Stimulated activated CD8-positive, alpha-beta memory T cell treated with anti-CD3 and anti-CD28 coated beads, Interleukin-15, amount 100 ng/mL, for 4 hours (primary cell): ENCODE results near the gene TIGD2.
"Not testable (repeated sequence)": the region's sequence is repeated elsewhere in the genome, so short reads cannot be mapped to it uniquely, and the experiment has no call there.

ENCODE experiments used
- DNase-seq, 2 donors: peaks; one replicate each; pipeline ENCODE4 v3.0.0-alpha.2; 2020; ENCODE audit warnings: low read depth in 2 of 2

The TIGD2 gene

GRCh38 chr4:89119836-89120235 lies 8.5 kb downstream of the TIGD2 start:
- no peak for DNase-seq

GRCh38 chr4:89121387-89122068 lies 10.2 kb downstream of the TIGD2 start:
- DNase-seq, result no peak

GRCh38 chr4:89123451-89123851 lies 12.1 kb downstream of the TIGD2 start:
- DNase-seq, result no peak

- DNase-seq, result no peak
Measured at GRCh38 chr4:89125901-89126782, 14.8 kb downstream of the TIGD2 start.

- no peak for DNase-seq
Measured at GRCh38 chr4:89129080-89129640, 17.8 kb downstream of the TIGD2 start.

GRCh38 chr4:89134775-89135319 lies 23.5 kb downstream of the TIGD2 start:
- DNase-seq, result no peak

GRCh38 chr4:89136525-89136924 lies 25.2 kb downstream of the TIGD2 start:
- no peak for DNase-seq

- no peak for DNase-seq
Measured at GRCh38 chr4:89137231-89137630, 25.9 kb downstream of the TIGD2 start.

GRCh38 chr4:89137695-89138094 lies 26.4 kb downstream of the TIGD2 start:
- no peak for DNase-seq

GRCh38 chr4:89140168-89140759 lies 28.9 kb downstream of the TIGD2 start:
- DNase-seq, result no peak

- DNase-seq, result no peak
Measured at GRCh38 chr4:89142691-89143669, 31.6 kb downstream of the TIGD2 start.

- not testable (repeated sequence) for DNase-seq
Measured at GRCh38 chr4:89144652-89145051, 33.3 kb downstream of the TIGD2 start.

- no peak for DNase-seq
Measured at GRCh38 chr4:89146196-89146595, 34.9 kb downstream of the TIGD2 start.

- DNase-seq, result no peak
Measured at GRCh38 chr4:89152972-89153371, 41.6 kb downstream of the TIGD2 start.

- DNase-seq, result no peak
Measured at GRCh38 chr4:89156174-89156914, 45.0 kb downstream of the TIGD2 start.

- DNase-seq, result no peak
Measured at GRCh38 chr4:89157488-89158024, 46.2 kb downstream of the TIGD2 start.

- DNase-seq, result no peak
Measured at GRCh38 chr4:89158884-89159503, 47.7 kb downstream of the TIGD2 start.

GRCh38 chr4:89160806-89161205 lies 49.5 kb downstream of the TIGD2 start:
- no peak for DNase-seq

- DNase-seq, result no peak
Measured at GRCh38 chr4:89161841-89162240, 50.5 kb downstream of the TIGD2 start.
